GM21737 (cell line): ENCODE measurements around the gene ADAMTS9.

Experiments
- ATAC-seq: cut with Tn5 transposase; IDR thresholded peaks from one replicate; pipeline ENCODE4 v1.9.1; 2021; ENCODE audit warnings: mild to moderate bottlenecking, moderate library complexity; ENCODE audit not compliant: unreplicated experiment

ADAMTS9 gene

GRCh38 chr3:64621275-64621674, 66.5 kb downstream of the ADAMTS9 start:
- ATAC-seq = no peak

GRCh38 chr3:64620020-64620419, 67.8 kb downstream of the ADAMTS9 start:
- ATAC-seq = no peak

- ATAC-seq = no peak
Measured at GRCh38 chr3:64619216-64619615, 68.6 kb downstream of the ADAMTS9 start.

GRCh38 chr3:64617610-64618009, 70.2 kb downstream of the ADAMTS9 start:
- ATAC-seq = no peak

- ATAC-seq = no peak
Measured at GRCh38 chr3:64616953-64617352, 70.8 kb downstream of the ADAMTS9 start.

GRCh38 chr3:64612916-64613526, 74.8 kb downstream of the ADAMTS9 start:
- no peak for ATAC-seq

GRCh38 chr3:64612082-64612860, 75.5 kb downstream of the ADAMTS9 start:
- ATAC-seq = no peak

- ATAC-seq = no peak
Measured at GRCh38 chr3:64608741-64609140, 79.1 kb downstream of the ADAMTS9 start.

- no peak for ATAC-seq
Measured at GRCh38 chr3:64607032-64607551, 80.7 kb downstream of the ADAMTS9 start.

- ATAC-seq = no peak
Measured at GRCh38 chr3:64604313-64604712, 83.5 kb downstream of the ADAMTS9 start.

GRCh38 chr3:64601824-64602223, 86.0 kb downstream of the ADAMTS9 start:
- no peak for ATAC-seq

- no peak for ATAC-seq
Measured at GRCh38 chr3:64600246-64600950, 87.4 kb downstream of the ADAMTS9 start.

GRCh38 chr3:64599651-64600050, 88.1 kb downstream of the ADAMTS9 start:
- no peak for ATAC-seq

- ATAC-seq = no peak
Measured at GRCh38 chr3:64595253-64595694, 92.5 kb downstream of the ADAMTS9 start.

- no peak for ATAC-seq
Measured at GRCh38 chr3:64594134-64594533, 93.7 kb downstream of the ADAMTS9 start.

- ATAC-seq = no peak
Measured at GRCh38 chr3:64593350-64593749, 94.5 kb downstream of the ADAMTS9 start.

GRCh38 chr3:64591615-64592014, 96.2 kb downstream of the ADAMTS9 start:
- ATAC-seq = no peak

- ATAC-seq = no peak
Measured at GRCh38 chr3:64588380-64588779, 99.4 kb downstream of the ADAMTS9 start.

GRCh38 chr3:64586952-64587351, 100.8 kb downstream of the ADAMTS9 start:
- ATAC-seq = no peak

- ATAC-seq = no peak
Measured at GRCh38 chr3:64584179-64584578, 103.6 kb downstream of the ADAMTS9 start.

- no peak for ATAC-seq
Measured at GRCh38 chr3:64578797-64579196, 109.0 kb downstream of the ADAMTS9 start.
